ENCODE results near the gene CHERP. TPM values are rescaled to one million over a fixed set of nuclear protein-coding genes. Genes with fewer than 3 reads are reported as not detected.
"Not testable (repeated sequence)": the region's sequence is repeated elsewhere in the genome, so short reads cannot be mapped to it uniquely, and the experiment has no call there.

The CHERP gene
- total RNA-seq, 1 experiment from 2014 or later: 4.7 TPM

- no peak for DNase-seq (ENCODE audit: low read depth)
Measured at GRCh38 chr19:16520074-16520973, 21.9 kb downstream of the CHERP start.

GRCh38 chr19:16519230-16519687 lies 23.0 kb downstream of the CHERP start:
- no peak for DNase-seq (ENCODE audit: low read depth)

- DNase-seq (ENCODE audit: low read depth): no peak
Measured at GRCh38 chr19:16518483-16519229, 23.6 kb downstream of the CHERP start.

GRCh38 chr19:16518061-16518460 lies 24.2 kb downstream of the CHERP start:
- DNase-seq (ENCODE audit: low read depth): no peak

GRCh38 chr19:16516923-16517610 lies 25.2 kb downstream of the CHERP start:
- DNase-seq (ENCODE audit: low read depth): no peak

GRCh38 chr19:16516381-16516780 lies 25.9 kb downstream of the CHERP start:
- no peak for DNase-seq (ENCODE audit: low read depth)

GRCh38 chr19:16514383-16515019 lies 27.7 kb downstream of the CHERP start:
- DNase-seq (ENCODE audit: low read depth): no peak

- not testable (repeated sequence) for DNase-seq (ENCODE audit: low read depth)
Measured at GRCh38 chr19:16512611-16513010, 29.6 kb downstream of the CHERP start.

GRCh38 chr19:16509141-16510061 lies 32.8 kb downstream of the CHERP start:
- no peak for DNase-seq (ENCODE audit: low read depth)

- no peak for DNase-seq (ENCODE audit: low read depth)
Measured at GRCh38 chr19:16508546-16508945, 33.7 kb downstream of the CHERP start.

GRCh38 chr19:16506961-16507360 lies 35.3 kb downstream of the CHERP start:
- DNase-seq (ENCODE audit: low read depth): no peak

GRCh38 chr19:16506161-16506560 lies 36.1 kb downstream of the CHERP start:
- not testable (repeated sequence) for DNase-seq (ENCODE audit: low read depth)

- no peak for DNase-seq (ENCODE audit: low read depth)
Measured at GRCh38 chr19:16504271-16504670, 38.0 kb downstream of the CHERP start.

- DNase-seq (ENCODE audit: low read depth): no peak
Measured at GRCh38 chr19:16497837-16498236, 44.4 kb downstream of the CHERP start.

GRCh38 chr19:16497042-16497441 lies 45.2 kb downstream of the CHERP start:
- DNase-seq (ENCODE audit: low read depth): peak; percentile 31

- DNase-seq (ENCODE audit: low read depth): peak; percentile 62
Measured at GRCh38 chr19:16496613-16496983, 45.6 kb downstream of the CHERP start.

- peak; percentile 100 for DNase-seq (ENCODE audit: low read depth)
Measured at GRCh38 chr19:16495982-16496612, 46.1 kb downstream of the CHERP start, which contains the start of the genes C19orf44 and CALR3. Gene C19orf44 (plus strand): TSS chr19:16496394. CDS start chr19:16500793, 4,399 bp downstream. Gene CALR3 (minus strand): TSS chr19:16496167. CDS start chr19:16496129, 38 bp downstream.

GRCh38 chr19:16486476-16486875 lies 55.8 kb downstream of the CHERP start:
- DNase-seq (ENCODE audit: low read depth): not testable (repeated sequence)

GRCh38 chr19:16482745-16483144 lies 59.5 kb downstream of the CHERP start:
- no peak for DNase-seq (ENCODE audit: low read depth)

- no peak for DNase-seq (ENCODE audit: low read depth)
Measured at GRCh38 chr19:16477311-16477710, 64.9 kb downstream of the CHERP start.
